ENCODE data around the gene MEPE.

DNA sequence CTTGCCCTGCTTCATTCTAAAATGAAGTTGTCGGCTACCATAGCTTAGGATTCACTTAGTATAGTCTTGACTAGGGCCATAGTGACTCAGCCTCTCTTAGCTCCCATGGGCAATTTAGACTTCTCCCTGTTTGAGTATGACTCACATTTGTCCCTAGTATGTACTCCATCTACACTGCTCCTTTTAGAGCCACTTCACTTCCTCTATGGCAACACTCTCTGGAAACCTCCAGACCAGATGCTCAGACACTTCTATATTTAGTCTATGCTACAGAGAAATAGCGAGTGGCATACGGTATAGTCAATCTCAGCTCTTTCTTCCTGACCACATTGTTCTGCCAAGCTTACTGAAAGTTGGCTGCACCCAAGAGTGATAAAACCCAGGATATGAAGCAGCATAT lies 11.2 kb downstream of the MEPE start:
- TF ChIP-seq EZH2phosphoT487 (IDR thresholded peaks at IDR 0.05; ENCODE audit: insufficient read depth, low read depth) (no peak), EZH2 (IDR thresholded peaks at IDR 0.05; ENCODE audit: insufficient read depth, poor library complexity, severe bottlenecking) (no peak)

All from GM23248 (cell line).